HEK293T (cell line): ENCODE measurements around the gene HOXA9.

Experiments
- CTCF ChIA-PET: fragments of 350-600 bp; formaldehyde crosslinking; extraction: SDS; loops from one replicate; lab custom pipeline; 2021; ENCODE audit warnings: antibody characterized with exemption, inconsistent platforms; lab: Yijun Ruan, JAX
- POLR2A ChIA-PET: fragments of 350-600 bp; formaldehyde crosslinking; extraction: SDS; loops from one replicate; lab custom pipeline; 2020; ENCODE audit warnings: antibody characterized with exemption, inconsistent platforms; lab: Yijun Ruan, JAX
- DNase-seq: peaks from one replicate; pipeline ENCODE4 v3.0.0; 2012; ENCODE audit warnings: mixed read lengths; ENCODE audit errors: extremely low spot score
- ARNT ChIP-seq: fragments of 450-650 bp; IDR thresholded peaks from 2 replicates; pipeline ENCODE4 v1.6.1; 2017; ENCODE audit warnings: mild to moderate bottlenecking
- BHLHE40 ChIP-seq: fragments of 450-650 bp; IDR thresholded peaks from 2 replicates; pipeline ENCODE4 v1.6.1; 2016; ENCODE audit warnings: mild to moderate bottlenecking, moderate library complexity, borderline replicate concordance
- CTBP1 ChIP-seq: fragments of 450-650 bp; IDR thresholded peaks from 2 replicates; pipeline ENCODE4 v1.6.1; 2016; ENCODE audit warnings: borderline replicate concordance
- ELF4 ChIP-seq: fragments of 450-650 bp; IDR thresholded peaks from 2 replicates; pipeline ENCODE4 v1.6.1; 2017; ENCODE audit warnings: antibody characterized with exemption
- FOXA1 ChIP-seq: fragments of 450-650 bp; IDR thresholded peaks from 2 replicates; pipeline ENCODE4 v1.6.1; 2016; ENCODE audit warnings: mild to moderate bottlenecking
- FOXK2 ChIP-seq: fragments of 450-650 bp; IDR thresholded peaks from 2 replicates; pipeline ENCODE4 v1.6.1; 2016; ENCODE audit warnings: mild to moderate bottlenecking
- FOXM1 ChIP-seq: fragments of 450-650 bp; IDR thresholded peaks from 2 replicates; pipeline ENCODE4 v1.6.1; 2017; ENCODE audit warnings: mild to moderate bottlenecking, borderline replicate concordance
- HDGF ChIP-seq: fragments of 450-650 bp; IDR thresholded peaks from 2 replicates; pipeline ENCODE4 v1.6.1; 2017; ENCODE audit warnings: antibody characterized with exemption, borderline replicate concordance
- L3MBTL2 ChIP-seq: fragments of 450-650 bp; conservative IDR thresholded peaks from 2 replicates; pipeline ENCODE4 v1.6.1; 2016; ENCODE audit warnings: mild to moderate bottlenecking
- LEF1 ChIP-seq: fragments of 450-650 bp; IDR thresholded peaks from 2 replicates; pipeline ENCODE4 v1.6.1; 2017; ENCODE audit warnings: mild to moderate bottlenecking, borderline replicate concordance
- NFRKB ChIP-seq: fragments of 450-650 bp; IDR thresholded peaks from 2 replicates; pipeline ENCODE4 v1.6.1; 2016; ENCODE audit warnings: mild to moderate bottlenecking, moderate library complexity
- SP1 ChIP-seq: fragments of 450-650 bp; IDR thresholded peaks from 2 replicates; pipeline ENCODE4 v1.6.1; 2017
- SUZ12 ChIP-seq: fragments of 450-650 bp; IDR thresholded peaks from 2 replicates; pipeline ENCODE4 v1.6.1; 2016; ENCODE audit warnings: mild to moderate bottlenecking
- TARDBP ChIP-seq: fragments of 450-650 bp; IDR thresholded peaks from 2 replicates; pipeline ENCODE4 v1.6.1; 2016
- ZNF384 ChIP-seq: fragments of 450-650 bp; IDR thresholded peaks from 2 replicates; pipeline ENCODE4 v1.6.1; 2016
- TF ChIP-seq, protein P1 (sequence below): fragments of 450-650 bp; IDR thresholded peaks from 2 replicates; pipeline ENCODE4 v1.6.1; 2016

Gene HOXA9

DNA sequence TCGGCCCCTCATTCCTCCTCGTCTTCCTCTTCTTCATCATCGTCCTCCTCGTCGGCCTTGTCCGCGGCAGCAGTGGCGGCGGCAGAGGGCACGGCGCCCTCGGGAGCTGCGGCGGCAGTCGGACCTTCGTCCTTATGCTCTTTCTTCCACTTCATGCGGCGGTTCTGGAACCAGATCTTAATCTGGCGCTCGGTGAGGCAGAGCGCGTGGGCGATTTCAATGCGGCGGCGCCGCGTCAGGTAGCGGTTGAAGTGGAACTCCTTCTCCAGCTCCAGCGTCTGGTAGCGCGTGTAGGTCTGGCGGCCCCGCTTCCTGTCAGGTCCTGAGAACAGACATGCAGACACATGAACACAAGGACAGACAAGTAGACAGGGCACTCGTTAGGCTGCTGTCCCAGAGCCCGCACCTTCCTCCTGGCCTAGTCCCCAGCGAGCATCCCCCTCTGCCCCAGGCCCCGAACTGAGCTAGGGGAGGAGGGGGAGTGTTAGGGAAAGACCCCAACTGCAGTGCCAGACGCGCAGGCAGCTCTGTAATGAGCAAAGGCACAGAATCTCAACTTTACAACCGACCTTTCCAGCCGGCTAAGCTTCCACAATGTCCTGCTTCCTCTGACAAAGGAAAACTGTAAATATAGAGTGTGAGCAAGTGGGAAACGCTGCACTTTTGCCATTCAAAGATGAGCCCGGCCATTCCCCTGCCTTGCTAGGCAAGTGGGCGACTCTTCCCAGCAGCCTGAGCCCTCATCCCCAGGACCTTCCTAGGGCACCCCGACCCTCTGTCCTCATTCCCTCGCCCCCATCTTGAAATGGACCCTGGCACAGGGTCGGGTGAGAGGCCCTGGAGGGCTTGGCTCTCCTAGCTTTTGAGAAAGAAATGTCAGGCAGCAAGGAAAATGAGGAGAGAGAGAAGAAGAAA lies 10.2 kb downstream of the HOXA9 start:
- no peak for TF ChIP-seq FOXA1
- no peak for TF ChIP-seq SUZ12
- TF ChIP-seq FOXM1, result no peak

GRCh38 chr7:27154369-27154768 lies 11.0 kb downstream of the HOXA9 start:
- DNase-seq, result no peak
- TF ChIP-seq FOXK2, result no peak
- no peak for TF ChIP-seq BHLHE40
- no peak for TF ChIP-seq ZNF384
- no peak for TF ChIP-seq CTBP1
- TF ChIP-seq NFRKB, result no peak
- TF ChIP-seq TARDBP, result no peak
- CTCF ChIA-PET, result interaction anchor here (2.6 kb wide), 1 partner anchor 11 kb away, joined by 10 read pairs; the partner anchor contains the start of gene HOXA5
- POLR2A ChIA-PET, result interaction anchor here (1.2 to 17.5 kb wide), 3 partner anchors 10 to 28 kb away, joined by 5 to 367 read pairs (median 11); partner anchors contain the start of genes HOXA10 and HOXA5

More for the DNA sequence above, 10.2 kb downstream of the HOXA9 start:
- no peak for DNase-seq
- POLR2A ChIA-PET, result interaction anchor here (0.7 to 17.5 kb wide), 5 partner anchors 11 to 472 kb away, joined by 3 to 367 read pairs (median 6); partner anchors contain the start of genes HOXA10, HOXA11 and HOXA5
- CTCF ChIA-PET, result no interaction called here

- ChIA-PET CTCF (interaction anchor here (0.9 to 2.6 kb wide), 2 partner anchors 10 to 300 kb away, joined by 3 to 10 read pairs; partner anchors contain the start of gene HOXA5), POLR2A (interaction anchor here (1.4 to 17.5 kb wide), 5 partner anchors 10 to 29 kb away, joined by 9 to 367 read pairs (median 14); partner anchors contain the start of genes HOXA10, HOXA5 and HOXA9)
- TF ChIP-seq ELF4 (no peak), HDGF (no peak), LEF1 (no peak), FOXK2 (no peak), ARNT (no peak), SUZ12 (no peak), NFRKB (no peak), BHLHE40 (no peak), ZNF384 (no peak), L3MBTL2 (no peak), FOXM1 (no peak), TARDBP (no peak), FOXA1 (no peak), SP1 (no peak), CTBP1 (no peak)
- TF ChIP-seq, protein P1, sequence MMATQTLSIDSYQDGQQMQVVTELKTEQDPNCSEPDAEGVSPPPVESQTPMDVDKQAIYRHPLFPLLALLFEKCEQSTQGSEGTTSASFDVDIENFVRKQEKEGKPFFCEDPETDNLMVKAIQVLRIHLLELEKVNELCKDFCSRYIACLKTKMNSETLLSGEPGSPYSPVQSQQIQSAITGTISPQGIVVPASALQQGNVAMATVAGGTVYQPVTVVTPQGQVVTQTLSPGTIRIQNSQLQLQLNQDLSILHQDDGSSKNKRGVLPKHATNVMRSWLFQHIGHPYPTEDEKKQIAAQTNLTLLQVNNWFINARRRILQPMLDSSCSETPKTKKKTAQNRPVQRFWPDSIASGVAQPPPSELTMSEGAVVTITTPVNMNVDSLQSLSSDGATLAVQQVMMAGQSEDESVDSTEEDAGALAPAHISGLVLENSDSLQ, result no peak
- DNase-seq, result no peak
These were observed 11.8 kb downstream of the HOXA9 start for GRCh38 chr7:27153526-27153925.

DNA sequence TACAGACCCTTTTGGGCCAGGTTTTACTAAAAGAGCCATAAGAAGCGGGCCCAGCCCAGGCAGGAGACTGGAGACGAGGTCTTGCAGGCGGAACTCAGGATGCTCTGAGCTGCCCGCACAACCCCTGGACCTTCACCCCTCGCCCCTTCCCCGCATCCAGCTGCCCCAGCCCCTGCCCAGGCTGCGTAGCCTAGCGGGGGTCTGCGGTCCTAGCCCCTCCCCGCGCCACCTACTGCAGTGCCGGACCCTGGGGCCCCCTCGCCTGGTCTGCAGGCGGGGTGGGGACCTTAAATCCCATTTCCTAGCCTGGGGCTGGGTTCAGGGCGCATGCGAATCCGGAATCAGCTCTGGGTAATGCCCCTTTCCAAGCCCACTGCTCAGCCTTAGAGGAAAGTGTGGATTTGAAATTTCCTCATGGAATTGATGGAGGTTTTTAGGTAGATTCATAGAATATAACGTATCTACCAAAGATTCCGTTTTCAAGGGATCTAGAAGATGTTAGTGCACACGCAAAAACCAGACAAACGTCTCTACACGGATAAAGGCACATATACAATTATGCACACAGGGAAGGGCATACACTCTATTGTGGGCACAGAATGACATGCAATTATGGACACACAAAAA lies 12.4 kb downstream of the HOXA9 start:
- CTCF ChIA-PET, result interaction anchor here (0.6 to 2.6 kb wide), 6 partner anchors 9 to 1314 kb away, joined by 3 to 10 read pairs (median 3); partner anchors contain the start of gene HOXA5
- POLR2A ChIA-PET, result interaction anchor here (0.7 to 17.5 kb wide), 19 partner anchors 9 to 957 kb away, joined by 3 to 367 read pairs (median 7); partner anchors contain the start of genes CBX3, HOXA10, HOXA11 and HOXA5
- TF ChIP-seq L3MBTL2, result no peak
- no peak for TF ChIP-seq FOXK2
- no peak for TF ChIP-seq HDGF
- no peak for TF ChIP-seq ARNT
- TF ChIP-seq CTBP1, result no peak
- no peak for TF ChIP-seq SUZ12
- TF ChIP-seq ZNF384, result no peak
- TF ChIP-seq FOXM1, result no peak
- no peak for TF ChIP-seq SP1
- TF ChIP-seq BHLHE40, result no peak
- no peak for TF ChIP-seq FOXA1
- no peak for TF ChIP-seq LEF1
- TF ChIP-seq TARDBP, result no peak
- TF ChIP-seq, protein P1, result no peak
- DNase-seq, result no peak

DNA sequence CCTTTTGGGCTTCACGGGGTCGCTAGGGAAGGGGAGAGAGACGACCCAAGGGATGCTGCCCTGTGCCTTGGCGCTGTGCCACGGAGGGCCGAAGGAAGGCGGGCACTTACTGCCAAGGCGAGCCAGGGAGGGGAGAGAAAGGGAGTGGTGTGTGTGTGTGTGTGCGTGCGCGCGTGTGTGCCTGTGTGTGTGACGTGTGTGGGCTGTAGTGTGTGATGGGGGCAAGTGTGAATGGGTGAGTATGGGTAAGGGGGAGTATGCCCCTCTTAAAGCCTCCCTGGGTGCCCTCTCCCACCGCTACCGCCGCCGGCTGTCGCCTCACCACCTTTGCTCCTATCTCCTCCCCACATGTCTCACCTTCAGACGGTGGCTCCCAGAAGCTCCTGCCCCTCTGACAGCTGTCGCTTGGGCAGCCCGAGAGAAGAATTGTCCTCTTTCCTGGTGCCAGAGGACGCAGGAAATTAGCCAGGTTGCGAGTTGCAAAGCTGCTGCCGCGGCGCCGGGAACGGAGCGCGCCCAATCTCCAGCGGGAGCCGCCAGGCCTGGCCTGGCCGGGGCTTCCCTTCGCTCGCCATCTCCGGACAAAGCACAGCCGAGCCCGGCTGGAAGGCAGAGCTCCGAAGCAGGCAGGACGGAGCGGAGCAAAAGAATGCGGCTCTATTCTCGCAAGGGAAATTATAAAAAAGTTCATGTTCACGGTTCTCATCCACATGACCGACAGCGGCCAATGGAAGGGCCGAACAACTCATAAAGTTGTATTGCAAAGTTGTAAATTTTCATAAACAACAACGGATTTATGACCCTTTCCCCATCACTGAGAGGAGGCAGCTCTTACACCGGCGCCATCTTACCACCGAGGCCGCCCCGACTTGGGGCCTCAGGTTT lies 13.2 kb downstream of the HOXA9 start, which contains the start of gene HOXA3:
HOXA3 (minus strand) TSS at position 653 of the 885 bp plus-strand sequence. CDS start 41,943 bp downstream, outside the sequence.
- DNase-seq, result peak; percentile 62
- CTCF ChIA-PET, result interaction anchor here (0.6 to 2.6 kb wide), 6 partner anchors 8 to 1313 kb away, joined by 3 to 10 read pairs (median 4); partner anchors contain the start of gene HOXA5
- POLR2A ChIA-PET, result interaction anchor here (0.7 to 17.5 kb wide), 23 partner anchors 9 to 956 kb away, joined by 3 to 367 read pairs (median 7); partner anchors contain the start of genes CBX3, HOXA1, HOXA10 and HOXA11
- TF ChIP-seq, protein P1, result peak; percentile 94
- peak; percentile 94 for TF ChIP-seq ELF4
- no peak for TF ChIP-seq ARNT
- no peak for TF ChIP-seq LEF1
- TF ChIP-seq CTBP1, result peak; percentile 70; the same call in 1 of the 2 replicates
